SK-N-MC (cell line): ENCODE data around the gene PNMT.

Experiments
- EZH2 ChIP-seq: fragments of 200-600 bp; sonication (generic); IDR thresholded peaks from one replicate; pipeline ENCODE4 v1.6.1; 2017; ENCODE audit warnings: antibody characterized with exemption
- FOXP2 ChIP-seq: optimal IDR thresholded peaks from 2 replicates; pipeline ENCODE3; 2011; ENCODE audit warnings: mild to moderate bottlenecking, moderate library complexity; ENCODE audit not compliant: insufficient read depth; ENCODE audit errors: extremely low read length, control extremely low read depth
- POLR2AphosphoS5 ChIP-seq: IDR thresholded peaks from 2 replicates; pipeline ENCODE4 v1.6.1; 2012; ENCODE audit warnings: mild to moderate bottlenecking, low read depth, low read length, borderline replicate concordance

DNA sequence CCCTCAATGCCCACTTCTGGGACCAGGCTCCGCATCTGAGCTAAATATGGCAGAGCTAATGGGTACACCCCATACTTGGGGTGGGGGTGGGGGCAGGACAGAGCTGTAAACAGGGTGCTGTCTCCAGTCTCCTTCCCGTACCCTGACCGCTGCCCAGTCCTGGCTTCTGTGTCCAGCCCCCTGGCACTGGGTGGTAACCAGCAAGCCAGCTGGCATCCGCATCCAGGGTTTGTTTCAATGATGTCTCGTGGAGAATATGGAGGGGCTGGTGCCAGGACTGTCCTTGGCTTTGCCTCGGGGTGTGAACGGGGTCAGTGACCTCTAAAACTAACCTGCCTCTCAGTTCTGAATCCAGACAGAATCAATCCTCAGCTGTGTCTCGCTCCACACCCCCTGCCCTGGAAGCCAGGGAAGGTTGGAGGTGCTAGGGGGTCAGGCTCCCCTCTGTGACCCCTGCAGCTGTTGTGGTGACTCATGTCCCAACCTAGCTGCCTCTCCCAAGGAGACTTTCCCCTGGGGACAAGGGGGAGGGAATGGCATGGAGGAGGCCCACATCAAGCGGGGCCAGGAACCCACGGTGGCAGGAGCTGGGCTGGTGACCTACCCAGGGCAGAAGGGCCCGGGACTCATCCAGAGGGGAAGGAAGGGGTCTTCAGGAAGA, 1.5 kb upstream of the PNMT start:
- TF ChIP-seq POLR2AphosphoS5 (no peak), EZH2 (no peak), FOXP2 (no peak)
